NB4 (cell line): Measurements from ENCODE around the gene CHEK1.

ENCODE experiments used
- MYC ChIP-seq: IDR thresholded peaks from 2 replicates; pipeline ENCODE4 v1.6.1; 2011; ENCODE audit warnings: low read depth, low read length
- POLR2A ChIP-seq: IDR thresholded peaks from 2 replicates; pipeline ENCODE4 v1.6.1; 2011; ENCODE audit warnings: mild to moderate bottlenecking; ENCODE audit not compliant: insufficient read length; ENCODE audit errors: extremely low read depth
- TF ChIP-seq, protein P1 (sequence below): IDR thresholded peaks from one replicate; pipeline ENCODE4 v1.5.1; 2012; ENCODE audit warnings: low read depth, low read length
- TF ChIP-seq, protein P2 (sequence below): IDR thresholded peaks from 2 replicates; pipeline ENCODE4 v1.6.1; 2011; ENCODE audit warnings: low read depth, low read length

DNA sequence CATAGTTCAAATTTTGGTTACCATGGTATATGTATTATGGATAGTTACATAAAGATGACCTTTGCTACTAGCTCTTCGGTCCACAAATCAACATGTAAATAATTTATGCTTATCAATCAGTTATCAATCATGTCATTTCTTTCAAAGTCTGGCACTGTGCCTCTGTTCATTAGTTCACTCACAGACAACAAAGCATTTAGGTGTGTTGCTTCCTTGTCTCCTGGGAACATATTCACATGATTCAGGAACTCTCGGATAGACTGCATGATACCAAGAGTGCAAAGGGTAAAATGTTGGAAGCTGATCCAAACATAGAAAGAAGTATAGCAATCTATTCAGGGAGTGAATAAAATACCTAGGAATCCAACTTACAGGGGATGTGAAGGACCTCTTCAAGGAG, 70.0 kb downstream of the CHEK1 start:
- TF ChIP-seq, protein P1, sequence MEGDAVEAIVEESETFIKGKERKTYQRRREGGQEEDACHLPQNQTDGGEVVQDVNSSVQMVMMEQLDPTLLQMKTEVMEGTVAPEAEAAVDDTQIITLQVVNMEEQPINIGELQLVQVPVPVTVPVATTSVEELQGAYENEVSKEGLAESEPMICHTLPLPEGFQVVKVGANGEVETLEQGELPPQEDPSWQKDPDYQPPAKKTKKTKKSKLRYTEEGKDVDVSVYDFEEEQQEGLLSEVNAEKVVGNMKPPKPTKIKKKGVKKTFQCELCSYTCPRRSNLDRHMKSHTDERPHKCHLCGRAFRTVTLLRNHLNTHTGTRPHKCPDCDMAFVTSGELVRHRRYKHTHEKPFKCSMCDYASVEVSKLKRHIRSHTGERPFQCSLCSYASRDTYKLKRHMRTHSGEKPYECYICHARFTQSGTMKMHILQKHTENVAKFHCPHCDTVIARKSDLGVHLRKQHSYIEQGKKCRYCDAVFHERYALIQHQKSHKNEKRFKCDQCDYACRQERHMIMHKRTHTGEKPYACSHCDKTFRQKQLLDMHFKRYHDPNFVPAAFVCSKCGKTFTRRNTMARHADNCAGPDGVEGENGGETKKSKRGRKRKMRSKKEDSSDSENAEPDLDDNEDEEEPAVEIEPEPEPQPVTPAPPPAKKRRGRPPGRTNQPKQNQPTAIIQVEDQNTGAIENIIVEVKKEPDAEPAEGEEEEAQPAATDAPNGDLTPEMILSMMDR, result no peak
- TF ChIP-seq POLR2A, result no peak
- TF ChIP-seq MYC, result no peak
- TF ChIP-seq, protein P2, sequence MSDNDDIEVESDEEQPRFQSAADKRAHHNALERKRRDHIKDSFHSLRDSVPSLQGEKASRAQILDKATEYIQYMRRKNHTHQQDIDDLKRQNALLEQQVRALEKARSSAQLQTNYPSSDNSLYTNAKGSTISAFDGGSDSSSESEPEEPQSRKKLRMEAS, result no peak
